ENCODE results near the gene ABCC9. TPM values are rescaled to one million over a fixed set of nuclear protein-coding genes. Genes with fewer than 3 reads are reported as not detected.

ABCC9 gene
- total RNA-seq, 3 donors from 2014 or later: 10.2 to 52.0 (median 27.5) TPM

GRCh38 chr12:21827083-21827482 lies 114.1 kb downstream of the ABCC9 start:
- no peaks in the 10 kb centered on the region for H3K36me3 ChIP-seq
- no peak for DNase-seq (ENCODE audit: low spot score in 2 of 2)
- H3K27ac ChIP-seq: no peak overlapping the region
- TF ChIP-seq, protein P1, sequence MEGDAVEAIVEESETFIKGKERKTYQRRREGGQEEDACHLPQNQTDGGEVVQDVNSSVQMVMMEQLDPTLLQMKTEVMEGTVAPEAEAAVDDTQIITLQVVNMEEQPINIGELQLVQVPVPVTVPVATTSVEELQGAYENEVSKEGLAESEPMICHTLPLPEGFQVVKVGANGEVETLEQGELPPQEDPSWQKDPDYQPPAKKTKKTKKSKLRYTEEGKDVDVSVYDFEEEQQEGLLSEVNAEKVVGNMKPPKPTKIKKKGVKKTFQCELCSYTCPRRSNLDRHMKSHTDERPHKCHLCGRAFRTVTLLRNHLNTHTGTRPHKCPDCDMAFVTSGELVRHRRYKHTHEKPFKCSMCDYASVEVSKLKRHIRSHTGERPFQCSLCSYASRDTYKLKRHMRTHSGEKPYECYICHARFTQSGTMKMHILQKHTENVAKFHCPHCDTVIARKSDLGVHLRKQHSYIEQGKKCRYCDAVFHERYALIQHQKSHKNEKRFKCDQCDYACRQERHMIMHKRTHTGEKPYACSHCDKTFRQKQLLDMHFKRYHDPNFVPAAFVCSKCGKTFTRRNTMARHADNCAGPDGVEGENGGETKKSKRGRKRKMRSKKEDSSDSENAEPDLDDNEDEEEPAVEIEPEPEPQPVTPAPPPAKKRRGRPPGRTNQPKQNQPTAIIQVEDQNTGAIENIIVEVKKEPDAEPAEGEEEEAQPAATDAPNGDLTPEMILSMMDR (IDR thresholded peaks at IDR 0.05): no peak
- TF ChIP-seq POLR2AphosphoS5 (IDR thresholded peaks at IDR 0.05): no peak
- no peak for TF ChIP-seq POLR2A (IDR thresholded peaks at IDR 0.05)
- H3K4me3 ChIP-seq: no peak overlapping the region
- intact Hi-C loops (cut with DNase I; ENCODE audit: low total_unique reads): no loop called here
- no peaks in the 10 kb centered on the region for H3K9me3 ChIP-seq
- H3K27me3 ChIP-seq: no peaks in the 10 kb centered on the region
- no peaks in the 10 kb centered on the region for H3K4me1 ChIP-seq

DNA sequence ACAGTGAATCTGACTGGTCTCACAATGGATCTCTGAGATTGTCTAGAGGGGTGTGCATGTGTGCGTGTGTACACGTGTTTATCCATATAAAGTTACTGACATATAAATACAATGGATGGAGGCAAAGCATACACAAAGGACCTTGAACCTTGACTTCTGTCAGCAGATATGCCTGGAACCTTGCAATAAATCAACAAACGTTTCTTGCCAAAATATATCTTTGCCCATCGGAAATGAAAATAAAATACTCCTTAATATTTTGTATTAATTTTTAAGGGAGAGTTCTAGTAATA lies 114.7 kb downstream of the ABCC9 start:
- TF ChIP-seq, protein P1 (IDR thresholded peaks at IDR 0.05): no peak
- TF ChIP-seq POLR2A (IDR thresholded peaks at IDR 0.05): no peak
- no peak for TF ChIP-seq POLR2AphosphoS5 (IDR thresholded peaks at IDR 0.05)
- intact Hi-C loops (cut with DNase I; ENCODE audit: low total_unique reads): no loop called here
- DNase-seq (ENCODE audit: low spot score in 2 of 2): no peak
- Histone ChIP-seq H3K27ac (no peak overlapping the region), H3K9me3 (no peaks in the 10 kb centered on the region), H3K27me3 (no peaks in the 10 kb centered on the region), H3K36me3 (no peaks in the 10 kb centered on the region), H3K4me3 (no peak overlapping the region), H3K4me1 (no peaks in the 10 kb centered on the region)

DNA sequence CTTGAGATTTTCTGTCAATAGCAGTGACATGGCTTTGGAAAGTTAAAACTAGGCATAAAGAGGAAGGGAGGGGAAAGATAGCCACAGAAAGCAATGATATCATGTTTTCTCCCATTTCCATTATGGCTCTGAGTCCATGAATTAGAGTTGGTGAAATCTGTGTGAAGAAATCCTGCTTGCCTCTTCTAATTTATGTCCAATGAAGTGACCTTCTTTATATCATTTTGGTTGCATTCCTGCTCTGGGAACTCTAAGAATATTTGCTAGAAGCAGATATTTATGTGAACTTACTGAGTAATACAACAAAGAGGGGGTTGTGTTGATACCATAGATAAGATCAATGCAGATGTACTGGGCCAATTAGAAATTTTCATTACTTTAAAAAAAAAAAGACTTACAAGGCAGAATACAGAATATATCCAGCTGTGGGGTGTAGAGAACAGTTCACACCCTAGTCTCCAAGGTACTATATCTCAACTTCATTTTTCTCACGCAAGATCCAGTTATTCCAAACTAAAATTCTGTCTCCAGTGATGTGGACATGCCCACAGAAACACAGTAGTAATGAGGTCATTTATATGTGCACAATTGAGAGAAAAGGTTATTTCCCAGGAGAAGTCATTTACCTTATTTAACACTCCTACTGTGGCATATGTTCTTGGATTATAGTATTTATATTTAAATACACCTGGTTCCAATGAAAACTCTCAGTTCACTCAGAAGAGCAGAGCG lies 115.2 kb downstream of the ABCC9 start:
- no peaks in the 10 kb centered on the region for H3K4me1 ChIP-seq
- H3K27me3 ChIP-seq: no peaks in the 10 kb centered on the region
- no peaks in the 10 kb centered on the region for H3K9me3 ChIP-seq
- no peaks in the 10 kb centered on the region for H3K36me3 ChIP-seq
- TF ChIP-seq, protein P1 (IDR thresholded peaks at IDR 0.05): no peak
- no peak for TF ChIP-seq POLR2A (IDR thresholded peaks at IDR 0.05)
- no peak for TF ChIP-seq POLR2AphosphoS5 (IDR thresholded peaks at IDR 0.05)
- DNase-seq (ENCODE audit: low spot score in 2 of 2): no peak
- no peak overlapping the region for H3K27ac ChIP-seq
- intact Hi-C loops (cut with DNase I; ENCODE audit: low total_unique reads): no loop called here
- no peak overlapping the region for H3K4me3 ChIP-seq

- Histone ChIP-seq H3K27me3 (no peaks in the 10 kb centered on the region), H3K4me3 (no peak overlapping the region), H3K9me3 (no peaks in the 10 kb centered on the region), H3K36me3 (no peaks in the 10 kb centered on the region), H3K27ac (no peak overlapping the region), H3K4me1 (no peaks in the 10 kb centered on the region)
- TF ChIP-seq POLR2AphosphoS5 (IDR thresholded peaks at IDR 0.05) (no peak), POLR2A (IDR thresholded peaks at IDR 0.05) (no peak)
- TF ChIP-seq, protein P1 (IDR thresholded peaks at IDR 0.05): no peak
- no peak for DNase-seq (ENCODE audit: low spot score in 2 of 2)
- intact Hi-C loops (cut with DNase I; ENCODE audit: low total_unique reads): no loop called here
Observed at GRCh38 chr12:21823581-21823980, 117.6 kb downstream of the ABCC9 start.

DNA sequence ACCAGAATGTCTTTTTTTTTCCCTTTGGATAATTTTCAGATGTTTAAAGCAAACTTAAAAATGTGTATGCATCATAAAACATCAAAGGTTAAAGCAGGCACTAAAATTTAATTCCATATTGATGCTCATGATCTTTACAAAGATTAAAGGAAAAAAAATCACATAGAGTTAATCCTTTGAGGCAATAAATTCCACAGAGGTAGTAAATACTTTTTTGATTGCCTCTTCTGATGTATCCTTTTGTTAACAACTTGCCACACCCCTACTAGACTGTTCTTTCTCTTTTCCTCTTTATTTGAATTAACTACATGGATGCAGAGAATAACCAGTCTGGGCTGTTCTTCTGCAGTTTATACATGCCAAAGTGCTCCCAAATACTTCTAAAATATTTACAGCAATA lies 121.5 kb downstream of the ABCC9 start:
- DNase-seq (ENCODE audit: low spot score in 2 of 2): no peak
- intact Hi-C loops (cut with DNase I; ENCODE audit: low total_unique reads): no loop called here
- Histone ChIP-seq H3K4me3 (no peak overlapping the region), H3K27me3 (no peaks in the 10 kb centered on the region), H3K27ac (no peak overlapping the region), H3K9me3 (no peaks in the 10 kb centered on the region), H3K4me1 (no peaks in the 10 kb centered on the region), H3K36me3 (no peaks in the 10 kb centered on the region)
- TF ChIP-seq, protein P1 (IDR thresholded peaks at IDR 0.05): no peak
- TF ChIP-seq POLR2A (IDR thresholded peaks at IDR 0.05) (no peak), POLR2AphosphoS5 (IDR thresholded peaks at IDR 0.05) (no peak)

Data from breast epithelium (tissue), 4 donors.